Stimulated activated CD4-positive, alpha-beta T cell treated with anti-CD3 and anti-CD28 coated beads, Interleukin-15, amount 100 ng/mL, for 48 hours (primary cell): ENCODE measurements around the gene ETNK2.

Experiments
- DNase-seq, 2 donors: peaks; one replicate each; pipeline ENCODE4 v3.0.0-alpha.2; 2020; ENCODE audit warnings: low read depth in 2 of 2

The ETNK2 gene

DNA sequence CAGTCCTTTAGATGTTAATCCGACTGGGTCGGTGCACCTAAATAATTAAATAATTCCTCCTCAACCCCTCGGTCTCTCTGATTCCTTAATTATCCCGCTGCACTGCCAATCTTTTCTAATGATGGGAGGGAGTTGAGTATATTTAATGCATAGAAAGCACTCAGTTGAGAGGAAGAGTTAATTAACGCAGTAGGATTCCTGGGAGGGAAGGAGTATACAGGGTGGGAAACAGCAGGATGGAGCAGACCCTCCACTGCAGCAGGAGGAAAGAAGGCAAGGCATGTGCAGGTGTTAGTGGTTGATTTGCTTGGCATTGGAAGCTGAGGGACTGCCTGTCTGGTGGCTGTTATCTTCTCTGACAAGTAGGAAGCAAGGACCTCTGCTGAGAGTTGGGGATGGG lies 24.2 kb upstream of the ETNK2 start:
- DNase-seq: no peak

DNA sequence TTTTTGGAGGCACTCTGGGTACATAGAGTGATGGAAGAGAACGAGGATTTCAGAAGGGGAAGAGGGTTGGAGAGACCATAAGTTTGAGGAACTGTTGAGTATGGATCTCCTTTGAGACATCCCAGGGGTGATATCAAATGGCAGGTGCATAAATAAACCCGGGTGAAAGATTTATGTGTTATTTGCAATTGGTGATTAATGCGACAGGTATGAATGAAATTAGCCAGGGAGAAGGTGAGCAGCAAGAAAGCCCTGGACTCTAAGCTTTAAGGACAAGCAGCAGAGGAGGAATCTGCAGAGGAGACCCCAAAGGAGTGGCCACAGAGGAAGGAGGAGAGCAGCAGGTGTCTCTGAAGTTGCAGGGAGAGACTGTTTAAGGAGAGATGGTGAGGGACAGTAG lies 23.1 kb upstream of the ETNK2 start:
- no peak for DNase-seq

DNA sequence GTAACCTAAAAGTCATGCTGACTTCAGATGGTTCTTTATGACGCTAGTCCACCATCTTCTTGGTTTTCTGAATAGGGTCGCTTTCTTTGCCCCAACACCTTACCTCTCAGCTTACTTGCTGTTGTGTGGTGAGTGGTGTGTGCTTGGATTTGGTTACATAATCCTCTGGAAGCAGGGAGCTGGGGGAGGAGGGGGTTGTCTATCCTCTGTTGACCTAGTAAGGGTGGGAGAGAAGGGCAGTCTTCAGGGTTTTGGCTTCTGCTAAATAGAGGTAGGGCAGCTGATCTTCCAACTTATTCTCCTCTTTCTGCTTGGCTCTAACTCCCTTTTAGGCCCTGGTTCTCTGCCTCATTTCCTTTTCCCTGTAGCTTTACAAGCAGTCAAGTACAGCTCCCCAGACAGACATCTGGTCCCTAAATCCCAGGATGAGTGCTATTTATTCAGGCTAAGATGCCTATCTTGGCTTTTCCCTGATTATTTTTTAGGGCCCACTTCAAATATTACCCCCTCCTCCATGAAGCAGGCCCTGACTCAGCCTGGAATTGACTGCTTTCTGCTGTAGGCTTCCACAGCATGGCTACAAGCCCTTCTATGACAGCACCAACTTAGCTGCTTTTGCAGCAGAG lies 20.7 kb upstream of the ETNK2 start:
- no peak for DNase-seq

DNA sequence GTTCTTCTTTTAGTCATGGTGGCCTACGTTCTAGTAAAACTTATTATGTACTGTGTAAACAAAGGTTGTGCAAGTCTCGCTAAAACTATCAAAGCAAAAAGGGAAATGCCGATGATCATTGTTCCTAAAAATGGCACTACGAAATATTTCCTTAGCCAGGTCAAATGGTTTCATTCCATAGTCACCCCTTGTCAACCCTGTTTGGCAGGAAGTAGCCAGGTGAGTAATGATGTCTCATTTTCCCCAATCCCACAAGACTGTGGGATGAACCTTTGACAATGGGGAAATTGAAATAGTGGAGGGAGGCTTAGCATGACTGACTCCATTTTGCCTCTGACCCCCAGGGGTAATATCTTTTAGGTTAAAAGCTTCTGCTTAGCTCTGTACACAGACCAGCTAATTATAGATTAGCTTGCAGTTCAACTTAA lies 19.9 kb upstream of the ETNK2 start:
- no peak for DNase-seq

DNA sequence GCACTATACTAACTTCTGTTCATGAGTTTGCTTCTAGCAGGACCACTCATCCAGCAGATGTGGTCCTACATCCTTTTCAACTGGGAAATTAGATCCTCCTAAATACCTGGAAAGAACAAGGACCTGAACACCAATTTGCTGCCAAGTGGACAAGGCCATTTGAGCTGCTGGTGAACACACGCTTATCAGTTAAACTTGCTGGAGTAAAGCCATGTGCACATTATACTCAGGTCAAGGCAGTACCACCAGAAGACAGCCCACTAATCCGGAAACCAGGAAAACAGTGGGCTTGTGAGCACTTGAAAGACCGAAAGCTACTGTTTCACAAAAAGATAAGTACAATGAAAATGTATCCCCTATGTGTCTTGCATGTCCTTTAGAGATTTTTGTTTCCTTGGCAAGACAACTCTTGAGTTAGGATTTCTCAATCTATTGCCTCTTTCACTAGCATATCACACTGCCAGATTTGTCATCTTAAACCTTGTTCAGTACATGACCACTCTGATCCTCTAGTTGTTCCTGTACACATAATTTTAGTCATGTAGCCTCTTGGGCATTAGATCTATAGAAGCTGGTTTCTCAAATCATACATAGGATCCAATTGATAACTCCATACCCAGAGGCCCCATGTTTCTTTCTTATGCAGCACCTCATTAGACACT lies 18.8 kb upstream of the ETNK2 start:
- no peak for DNase-seq

DNA sequence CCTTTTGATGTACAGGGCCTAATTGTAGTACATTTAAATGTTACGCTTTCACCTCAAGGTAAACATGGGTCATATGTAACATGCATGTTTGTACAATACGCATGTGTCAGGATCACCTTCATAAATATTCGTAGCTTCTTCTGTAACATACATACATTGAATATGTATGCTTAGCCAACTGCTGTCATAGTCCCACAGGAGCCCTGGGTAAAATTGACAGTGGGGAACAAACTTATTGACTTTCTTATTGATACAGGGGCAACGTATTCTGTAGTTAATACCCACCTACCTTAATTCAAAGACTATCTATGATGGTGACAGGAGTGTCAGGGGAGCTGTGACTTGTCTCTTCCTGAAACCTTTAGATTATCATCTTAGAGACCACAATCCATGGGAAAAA lies 18.0 kb upstream of the ETNK2 start:
- no peak for DNase-seq

DNA sequence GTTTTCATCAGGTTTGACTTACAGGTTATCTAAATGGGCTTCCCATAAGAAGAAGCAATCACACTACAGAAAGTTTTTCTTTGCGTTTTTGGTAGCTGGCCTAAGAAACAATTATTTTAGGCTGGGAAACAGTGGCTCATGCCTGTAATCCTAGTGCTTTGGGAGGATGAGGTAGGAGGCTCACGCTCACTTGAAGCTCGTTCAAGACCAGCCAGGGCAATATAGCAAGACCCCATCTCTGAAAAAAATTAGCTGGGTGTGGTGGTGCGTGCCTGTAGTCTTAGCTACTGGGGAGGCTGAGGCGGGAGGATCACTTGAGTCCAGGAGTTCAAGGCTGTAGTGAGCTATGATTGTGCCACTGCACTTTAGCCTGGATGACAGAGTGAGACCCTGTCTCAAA lies 15.9 kb upstream of the ETNK2 start:
- DNase-seq: no peak

DNA sequence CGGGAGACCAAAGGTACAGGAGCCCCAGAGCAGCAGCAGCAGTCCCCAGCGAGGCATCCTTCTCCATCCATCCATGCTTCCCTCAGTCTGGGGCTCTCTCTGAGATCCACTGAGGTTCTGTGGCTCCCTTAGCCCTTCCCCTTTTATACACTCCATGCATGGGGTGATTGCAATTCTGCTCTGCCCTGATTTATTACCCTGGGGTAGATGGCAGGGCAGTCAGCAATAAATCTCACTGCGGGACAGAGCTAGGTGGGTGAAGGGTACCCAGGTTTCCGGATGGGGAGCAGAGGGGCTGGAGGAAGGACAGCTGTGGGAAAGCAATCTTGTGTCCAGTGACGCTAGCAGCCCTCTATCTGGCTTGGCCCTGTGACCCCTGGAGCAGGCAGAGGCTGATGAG lies 14.4 kb upstream of the ETNK2 start, which contains the start of gene REN:
TSS of gene REN (minus strand) at position 119 of the 400 bp plus-strand sequence. CDS start at position 75, 44 bp downstream.
- DNase-seq: no peak

DNA sequence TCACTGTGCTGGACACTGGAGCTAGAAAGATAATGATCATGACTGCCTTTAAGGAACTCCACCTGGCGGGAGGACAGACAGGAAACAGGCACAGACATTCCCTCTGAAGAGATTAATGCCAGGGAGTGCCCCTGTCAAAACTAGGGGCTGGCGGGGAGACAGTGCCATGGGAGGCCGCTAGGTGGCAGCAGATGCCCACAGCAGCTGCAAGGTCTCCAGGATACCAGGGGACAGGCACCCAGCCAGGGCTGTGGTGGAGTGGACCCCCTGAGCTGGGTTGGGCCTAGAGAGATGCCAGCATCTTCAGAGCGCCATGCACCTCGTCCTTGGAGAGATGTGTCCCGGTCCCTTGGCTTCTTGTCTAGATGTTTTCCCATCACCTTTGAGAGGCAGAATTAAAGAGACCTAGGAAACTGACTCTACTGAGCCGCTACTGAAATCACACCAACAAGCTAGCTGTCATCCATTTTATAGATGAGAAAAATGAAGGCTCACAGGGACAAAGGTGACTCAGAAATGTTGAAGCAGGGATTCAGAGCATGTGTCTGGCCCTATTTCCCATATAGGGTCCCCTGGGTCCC lies 10.7 kb upstream of the ETNK2 start:
- peak; percentile 59 to 67 for DNase-seq

DNA sequence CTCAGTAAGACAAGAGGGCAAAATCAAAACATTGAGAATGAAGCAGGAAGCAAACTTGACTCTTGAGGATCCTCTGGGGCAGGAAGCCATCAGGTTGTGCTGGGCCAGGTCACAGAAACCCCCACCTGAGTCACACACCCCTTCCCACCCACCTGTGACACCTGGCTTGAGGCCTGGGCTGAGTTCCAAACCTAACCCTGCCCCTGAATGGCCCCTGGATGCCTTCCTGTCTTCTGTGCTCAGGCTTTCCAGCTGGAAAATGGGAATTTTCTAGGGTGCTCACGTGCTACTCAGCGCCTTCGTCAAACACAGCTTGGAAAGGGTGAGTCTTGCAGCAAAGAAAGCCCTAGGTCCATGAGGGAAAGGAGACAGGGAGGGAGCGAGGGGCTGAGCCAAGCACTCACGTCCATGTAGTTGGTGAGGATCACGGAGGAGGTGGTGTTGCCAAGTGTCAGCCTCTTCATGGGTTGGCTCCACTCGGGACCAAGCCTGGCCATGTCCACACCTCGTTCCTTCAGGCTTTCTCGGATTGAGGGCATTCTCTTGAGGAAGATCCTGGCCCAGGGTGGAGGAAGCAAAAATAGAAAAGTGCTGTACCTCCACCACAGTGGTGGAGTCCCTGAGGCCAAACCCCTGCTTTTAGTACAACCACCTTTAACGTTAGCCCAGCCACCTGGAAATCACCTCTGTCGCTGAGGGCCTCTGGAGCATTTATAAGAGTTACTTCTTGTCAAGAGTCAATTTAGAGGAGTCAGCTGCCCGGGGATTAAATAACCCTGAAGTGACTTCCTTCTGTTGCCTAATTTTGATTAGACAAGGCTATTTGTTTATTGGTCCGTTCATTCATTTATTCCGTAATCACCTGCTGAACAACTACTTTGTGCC lies 10.0 kb upstream of the ETNK2 start:
- DNase-seq: no peak

DNA sequence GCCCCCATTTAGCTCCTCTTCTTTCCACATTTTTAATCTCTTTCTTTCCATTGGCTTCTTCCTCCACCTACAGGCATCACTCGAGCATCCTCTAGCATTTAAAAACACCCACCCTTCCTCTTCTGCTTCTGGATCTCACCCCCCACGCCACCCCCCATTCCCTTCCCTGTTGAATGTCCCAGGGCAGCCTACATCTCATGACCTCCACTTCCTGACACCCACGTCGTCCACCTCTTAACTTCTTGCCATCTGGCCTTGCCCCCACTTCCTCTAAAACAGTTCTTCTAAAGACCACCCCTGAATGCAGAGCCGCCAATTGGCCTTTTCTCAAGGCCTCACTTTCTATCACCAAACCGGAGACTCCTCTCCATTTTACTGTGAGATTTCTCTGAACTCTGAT lies 6.1 kb upstream of the ETNK2 start:
- no peak for DNase-seq

DNA sequence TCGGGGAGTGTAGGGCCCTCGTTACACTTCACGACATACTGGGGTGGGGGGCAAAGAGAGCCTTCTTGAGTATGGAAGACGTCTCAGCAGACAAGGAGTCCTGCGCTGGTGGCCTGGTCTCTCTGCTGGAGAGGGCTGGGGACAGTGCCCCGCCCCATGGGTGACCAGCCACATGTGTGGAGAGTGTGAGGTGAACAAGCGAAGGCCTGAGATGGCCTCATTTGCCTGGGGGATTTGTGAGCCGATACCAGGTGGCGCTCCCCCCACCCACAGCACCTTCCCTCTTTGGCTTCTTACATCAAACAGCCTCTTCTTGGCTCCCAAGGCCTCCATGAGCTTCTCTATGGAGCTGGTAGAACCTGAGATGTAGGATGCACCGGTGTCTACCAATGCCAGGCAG lies 4.0 kb upstream of the ETNK2 start:
- no peak for DNase-seq

DNA sequence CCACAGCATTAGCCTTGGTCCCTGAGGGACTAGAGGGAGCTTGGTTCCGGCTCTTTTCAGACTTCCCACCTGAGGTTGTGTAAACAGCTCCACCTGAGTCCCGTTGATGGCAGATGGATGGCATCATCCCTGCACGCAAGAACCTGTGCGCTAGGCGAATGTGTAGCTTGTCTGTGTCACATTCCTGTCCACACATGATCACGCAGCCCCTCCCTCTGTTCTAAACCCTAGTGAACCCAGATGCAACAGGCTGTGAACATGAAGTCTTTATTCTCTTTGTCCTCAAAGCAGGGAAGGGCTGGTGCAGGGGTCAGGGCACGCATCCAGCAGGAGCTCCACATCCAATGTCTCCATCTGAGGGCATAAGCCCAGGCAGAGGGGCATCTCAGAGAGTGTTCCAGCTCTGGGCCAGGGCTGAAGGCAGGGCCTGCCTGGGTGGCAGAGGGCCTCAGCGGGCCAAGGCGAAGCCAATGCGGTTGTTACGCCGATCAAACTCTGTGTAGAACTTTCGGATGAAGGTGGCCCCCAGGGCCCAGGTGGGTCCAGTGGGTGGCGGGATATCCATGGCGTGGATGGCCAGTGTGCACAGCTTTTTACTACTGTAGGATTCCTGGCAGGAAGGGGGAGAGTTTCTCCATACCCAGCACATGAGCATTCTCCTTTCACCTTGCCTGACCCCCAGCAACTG lies 2.9 kb upstream of the ETNK2 start:
- no peak for DNase-seq

DNA sequence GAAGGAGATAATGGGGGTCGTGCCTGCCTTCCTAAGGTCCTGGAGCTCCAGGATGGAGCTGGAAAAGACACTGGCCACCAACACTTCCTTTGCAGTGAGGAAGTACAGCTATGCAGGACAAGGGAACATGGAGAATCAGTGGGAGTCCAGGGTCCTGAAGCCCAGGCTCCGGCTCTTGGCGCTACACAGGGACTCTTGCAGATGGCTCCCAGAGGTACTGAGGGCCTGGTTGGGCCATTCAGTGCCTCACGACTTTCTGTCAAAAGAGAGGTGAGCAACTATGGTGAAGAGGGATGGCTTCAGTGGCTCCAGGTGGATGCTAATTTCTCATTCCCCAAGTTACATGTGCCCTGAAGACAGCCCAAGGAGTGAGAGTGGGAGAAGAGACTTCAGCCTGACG lies 1.8 kb upstream of the ETNK2 start:
- DNase-seq: no peak

DNA sequence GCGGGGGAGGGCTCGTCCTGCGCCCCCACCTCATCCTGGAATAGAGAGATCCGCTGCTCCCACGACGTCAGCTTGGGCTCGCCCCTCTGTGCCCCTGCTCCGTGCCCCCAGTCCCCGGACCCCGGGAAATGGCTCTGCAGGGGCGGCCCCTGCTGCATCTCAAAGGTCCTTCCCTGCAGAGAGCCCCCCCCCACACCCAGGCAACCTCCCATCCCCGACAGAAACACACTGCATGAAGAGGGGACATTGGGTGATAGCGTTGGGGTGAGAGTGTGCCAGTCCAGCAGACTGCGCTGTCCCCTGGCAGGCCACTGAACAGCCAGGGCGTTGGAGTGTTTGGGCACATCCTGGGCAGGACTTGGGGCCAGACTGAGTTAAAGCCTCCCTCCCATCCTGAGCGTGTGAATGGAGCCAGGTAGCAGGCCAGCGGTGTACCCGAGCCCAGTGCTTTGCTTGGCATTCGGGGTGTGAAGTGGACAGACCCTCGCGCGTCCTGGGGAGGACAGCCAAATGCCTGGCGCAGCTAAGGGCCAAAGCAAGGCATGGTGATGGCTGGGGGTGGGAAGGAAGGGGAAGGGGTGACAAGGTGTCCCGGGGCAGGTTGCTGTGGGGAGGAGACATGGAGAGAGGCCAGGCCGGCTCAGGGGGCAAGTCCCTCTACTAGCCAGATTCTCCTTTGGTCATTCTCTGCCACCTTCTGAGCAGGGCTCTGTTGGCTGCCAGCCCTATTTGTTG lies 633 bp upstream of the ETNK2 start:
- DNase-seq: no peak

DNA sequence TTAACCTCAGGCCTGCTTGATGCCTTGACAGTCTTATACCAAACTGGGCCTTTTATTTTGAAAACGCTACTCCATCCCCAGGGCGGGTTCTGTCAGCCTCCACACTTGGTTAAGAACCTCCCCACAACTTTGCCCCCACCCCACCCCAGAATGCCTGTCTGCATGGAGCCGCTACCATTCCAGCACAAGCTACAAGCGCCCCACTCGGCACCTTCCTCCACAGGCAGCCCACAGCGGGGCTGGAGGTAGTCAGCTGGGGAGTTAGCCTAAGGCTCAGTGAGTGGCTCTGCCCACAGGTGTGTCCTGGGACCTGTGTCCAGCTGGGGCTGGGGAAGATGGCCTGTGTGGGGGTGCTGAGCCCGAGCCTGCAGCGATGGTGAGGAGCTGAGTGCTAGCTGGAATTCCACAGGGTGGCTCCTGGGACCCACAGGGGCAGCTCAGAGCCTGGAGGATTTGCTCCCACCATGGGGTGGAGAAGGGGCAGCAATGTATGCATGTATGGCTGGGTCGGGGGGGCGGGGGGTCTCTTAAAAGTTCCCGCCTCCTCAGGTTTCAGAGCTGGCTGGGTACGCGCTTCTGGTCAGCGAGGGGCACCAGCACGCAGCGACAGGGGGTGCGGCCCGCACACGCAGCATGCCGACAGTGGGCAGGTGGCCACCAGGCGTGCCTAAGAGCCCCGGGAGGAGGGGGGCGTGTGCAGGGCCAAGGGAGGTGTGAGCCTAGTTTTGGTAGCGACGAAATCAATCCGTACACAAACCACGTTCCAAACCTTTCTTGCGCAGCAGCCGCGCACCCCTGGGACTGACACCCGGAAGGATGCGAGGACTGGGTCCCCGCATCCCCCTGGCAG lies 917 bp downstream of the ETNK2 start:
- DNase-seq: no peak

DNA sequence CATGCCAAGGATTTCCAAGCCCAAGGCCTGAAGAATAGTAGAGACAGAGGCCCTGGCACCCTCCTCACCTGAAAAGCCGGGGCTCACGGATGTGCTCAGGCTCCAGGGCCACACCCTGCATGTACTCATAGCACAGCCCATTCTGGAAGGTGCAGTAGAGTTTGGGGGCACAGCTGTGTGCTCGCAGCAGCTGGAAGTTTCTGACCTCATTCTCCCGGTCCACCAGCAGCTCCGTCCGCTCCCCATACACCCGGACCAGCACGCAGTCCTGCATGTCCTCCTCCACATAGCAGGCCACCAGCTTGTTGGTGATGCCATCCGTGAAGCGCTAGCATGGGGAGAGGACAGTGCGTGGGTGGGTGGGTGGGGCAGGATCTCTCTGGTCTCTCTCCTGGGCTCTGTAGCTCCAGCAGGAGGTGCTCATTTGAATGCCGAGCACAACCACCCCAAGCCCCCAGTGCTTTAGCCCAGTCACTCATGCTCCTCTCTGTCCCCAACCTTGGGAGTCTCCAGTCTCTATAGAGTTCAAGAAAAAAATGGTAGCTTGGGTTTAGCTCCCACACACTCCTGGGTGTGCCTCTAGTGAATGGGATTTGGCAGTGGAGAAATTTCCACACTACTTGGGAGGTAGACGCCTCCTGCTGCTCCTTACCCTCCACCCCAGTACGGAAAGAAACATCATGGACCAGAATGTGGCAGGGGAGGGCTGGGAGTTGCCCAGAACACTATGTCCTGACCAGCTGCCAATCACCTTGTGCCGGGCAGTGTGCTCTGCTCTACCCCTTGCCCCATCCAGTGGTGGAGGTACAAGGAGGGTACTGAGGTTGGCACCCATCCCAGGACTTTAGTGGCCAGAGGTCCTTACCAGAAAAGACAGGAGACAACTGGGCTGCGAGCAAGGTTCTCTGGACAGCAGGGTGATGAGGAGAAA lies 1.9 kb downstream of the ETNK2 start:
- DNase-seq: no peak

DNA sequence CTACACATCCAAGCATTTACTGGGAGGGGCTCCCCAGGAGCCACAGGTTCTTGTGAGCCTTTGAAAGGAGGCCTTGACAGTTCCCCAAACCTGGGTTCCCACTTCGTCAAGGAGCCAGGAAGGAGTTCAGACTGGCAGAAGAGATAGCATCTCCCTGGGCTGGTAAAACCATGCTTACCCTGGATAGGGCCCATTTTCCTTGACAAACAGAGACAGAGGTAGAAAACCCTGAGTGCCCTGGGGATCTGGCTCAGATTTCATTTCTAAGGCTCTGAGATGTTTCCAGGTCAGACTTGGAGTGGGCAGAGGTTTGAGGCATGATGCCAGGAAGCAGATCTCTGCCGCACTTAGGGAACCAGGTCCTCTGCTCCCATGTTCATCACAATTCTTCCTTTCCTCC lies 2.7 kb downstream of the ETNK2 start:
- no peak for DNase-seq
